HepG2 (cell line): ENCODE results near the gene ZNF660. TPM values are rescaled to one million over a fixed set of nuclear protein-coding genes. Genes with fewer than 3 reads are reported as not detected.

Experiments used
- BRCA1 ChIP-seq: sonication (generic); formaldehyde crosslinking; IDR thresholded peaks from 2 replicates; pipeline ENCODE4 v1.4.0; 2020; ENCODE audit warnings: missing genetic modification reagents
- BRD4 ChIP-seq: sonication (generic); formaldehyde crosslinking; IDR thresholded peaks from 2 replicates; pipeline ENCODE4 v1.4.0; 2020; ENCODE audit warnings: missing genetic modification reagents
- ETV5 ChIP-seq: IDR thresholded peaks from 2 replicates; pipeline ENCODE4 v1.6.1; 2018; ENCODE audit warnings: missing biosample characterization, missing genetic modification reagents, inconsistent platforms, borderline replicate concordance
- MEIS1 ChIP-seq: sonication (generic); formaldehyde crosslinking; IDR thresholded peaks from 2 replicates; pipeline ENCODE4 v1.9.0; 2021; ENCODE audit warnings: mild to moderate bottlenecking, missing genetic modification reagents, moderate library complexity, borderline replicate concordance
- MYC ChIP-seq: sonication (generic); formaldehyde crosslinking; IDR thresholded peaks from 2 replicates; pipeline ENCODE4 v1.9.0; 2021; ENCODE audit warnings: missing genetic modification reagents, borderline replicate concordance
- SOX6 ChIP-seq, 2 experiments: fragments of 450-650 bp in 1 of 2; sonication (generic) in 1 of 2; formaldehyde crosslinking in 1 of 2; IDR thresholded peaks; 2 replicates each; pipeline versions ENCODE4 v1.4.0 to v1.6.1; 2017 to 2020; ENCODE audit warnings: antibody characterized with exemption in 1 of 2, mild to moderate bottlenecking in 1 of 2, missing genetic modification reagents in 1 of 2
- SP2 ChIP-seq: sonication (generic); formaldehyde crosslinking; IDR thresholded peaks from 2 replicates; pipeline ENCODE4 v1.5.1; 2020; ENCODE audit warnings: mild to moderate bottlenecking, missing genetic modification reagents
- SRY ChIP-seq: sonication (generic); formaldehyde crosslinking; IDR thresholded peaks from 2 replicates; pipeline ENCODE4 v1.8.0; 2022; ENCODE audit warnings: mild to moderate bottlenecking, missing genetic modification reagents
- ZNF10 ChIP-seq: sonication (generic); formaldehyde crosslinking; IDR thresholded peaks from 2 replicates; pipeline ENCODE4 v1.4.0; 2020; ENCODE audit warnings: mild to moderate bottlenecking, low read depth, missing genetic modification reagents, borderline replicate concordance
- ZNF605 ChIP-seq: sonication (generic); formaldehyde crosslinking; IDR thresholded peaks from 2 replicates; pipeline ENCODE4 v1.8.0; 2022; ENCODE audit warnings: mild to moderate bottlenecking, missing genetic modification reagents
- ZNF891 ChIP-seq: sonication (generic); formaldehyde crosslinking; IDR thresholded peaks from 2 replicates; pipeline ENCODE4 v1.5.0; 2020; ENCODE audit warnings: mild to moderate bottlenecking, missing genetic modification reagents
- polyA plus RNA-seq, 8 experiments: library from polyadenylated mRNA; depleted of rRNA in 3 of 8; stranded (reverse) in 7 of 8; unstranded in 1 of 8; fragments of >200 nt; fragmentation: Illumina TruSeq in 4 of 8; extraction: Trizol in 4 of 8; gene quantifications; 2 replicates each; pipeline versions ENCODE4 v1.2.1 to v1.2.3, GENCODE V29; 2011 to 2016; ENCODE audit warnings: low read depth in 4 of 8, missing spikeins in 1 of 8, mixed read lengths in 1 of 8; ENCODE audit not compliant: insufficient read depth in 1 of 8
- total RNA-seq, 5 experiments: library from RNA; depleted of rRNA; stranded (reverse); fragments of >200 nt; fragmentation: Illumina TruSeq; extraction: Trizol; gene quantifications; 2 replicates each; pipeline ENCODE4 v1.2.3, GENCODE V29; 2016; ENCODE audit warnings: low read depth in 1 of 5
- TF ChIP-seq, protein P1 (sequence below): sonication (generic); formaldehyde crosslinking; conservative IDR thresholded peaks from 2 replicates; pipeline ENCODE4 v1.8.0; 2022; ENCODE audit warnings: low read depth, missing genetic modification reagents
- TF ChIP-seq, protein P2 (sequence below): sonication (generic); formaldehyde crosslinking; IDR thresholded peaks from 2 replicates; pipeline ENCODE4 v1.4.0; 2020; ENCODE audit warnings: missing genetic modification reagents
- TF ChIP-seq, protein P3 (sequence below): sonication (generic); formaldehyde crosslinking; IDR thresholded peaks from 2 replicates; pipeline ENCODE4 v1.8.0; 2023; ENCODE audit warnings: mild to moderate bottlenecking, missing genetic modification reagents
- TF ChIP-seq, protein P4 (sequence below): sonication (generic); formaldehyde crosslinking; IDR thresholded peaks from 2 replicates; pipeline ENCODE4 v1.4.0; 2020; ENCODE audit warnings: missing genetic modification reagents
- TF ChIP-seq, protein P5 (sequence below): sonication (generic); formaldehyde crosslinking; IDR thresholded peaks from 2 replicates; pipeline ENCODE4 v1.5.1; 2020; ENCODE audit warnings: missing genetic modification reagents, mild to moderate bottlenecking, borderline replicate concordance

ZNF660 gene
- total and polyA plus RNA-seq, 2 of the 13 experiments (the other 11 are each of a cell fraction or from before 2014, with no cell fraction given), result 0.91 to 3.3 TPM

DNA sequence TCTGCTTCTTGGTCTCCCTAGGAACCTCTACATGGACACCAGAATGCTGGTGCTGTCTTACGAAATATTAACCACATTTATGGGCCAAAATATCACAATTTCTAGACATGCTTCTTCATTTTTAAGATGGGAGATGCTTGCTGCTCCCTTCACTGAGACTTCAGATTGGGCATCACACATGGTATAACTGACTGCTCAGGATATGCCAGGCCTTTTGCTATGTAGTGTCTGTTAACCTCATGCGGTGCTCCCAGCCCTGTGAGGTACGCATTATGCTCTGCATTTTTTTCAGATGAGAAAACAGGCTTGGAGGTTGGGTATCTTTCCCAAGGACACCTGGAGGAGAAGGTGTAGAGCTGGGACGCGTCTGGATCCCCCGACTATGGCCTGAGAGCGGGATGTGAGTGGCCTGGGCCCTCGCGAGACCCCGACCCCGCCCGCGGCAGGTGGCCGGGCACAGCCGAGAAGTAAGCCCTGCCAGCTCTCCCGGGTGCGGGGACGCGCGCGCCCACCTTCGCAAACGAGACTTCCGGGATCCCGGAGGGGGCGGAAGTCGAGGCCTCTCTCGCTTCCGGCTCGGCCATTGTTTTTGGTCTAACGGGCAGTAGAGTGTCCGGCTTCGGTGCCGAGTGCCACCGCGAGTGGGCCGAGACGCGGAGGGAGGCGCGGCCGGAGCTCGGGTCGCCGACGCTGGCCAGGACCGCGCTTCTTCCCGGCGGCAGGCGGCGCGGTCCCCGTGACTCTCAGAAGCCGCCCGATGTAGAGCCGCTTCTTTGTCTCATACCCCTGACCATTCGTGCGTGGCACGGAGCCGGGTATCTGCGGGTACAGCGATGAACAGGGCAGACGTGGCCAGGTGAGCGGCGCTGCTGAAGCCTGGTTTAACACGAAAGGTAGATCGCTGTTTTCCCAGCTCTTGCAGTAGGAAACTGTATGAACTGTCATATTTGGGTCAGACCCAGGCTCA lies 29.9 kb upstream of the ZNF660 start, which contains the start of gene ZKSCAN7 (continued):
- TF ChIP-seq BRD4 (CRISPR knock-in tag), result peak; percentile 88
- TF ChIP-seq BRCA1 (CRISPR knock-in tag), result 0 out of 2 replicates have a peak, but pooled peaks have one; percentile 29
- peak; percentile 62; the same call in 1 of the 2 replicates for TF ChIP-seq ETV5
- peak; percentile 30; the same call in 1 of the 2 replicates for TF ChIP-seq SRY
- TF ChIP-seq, protein P1, sequence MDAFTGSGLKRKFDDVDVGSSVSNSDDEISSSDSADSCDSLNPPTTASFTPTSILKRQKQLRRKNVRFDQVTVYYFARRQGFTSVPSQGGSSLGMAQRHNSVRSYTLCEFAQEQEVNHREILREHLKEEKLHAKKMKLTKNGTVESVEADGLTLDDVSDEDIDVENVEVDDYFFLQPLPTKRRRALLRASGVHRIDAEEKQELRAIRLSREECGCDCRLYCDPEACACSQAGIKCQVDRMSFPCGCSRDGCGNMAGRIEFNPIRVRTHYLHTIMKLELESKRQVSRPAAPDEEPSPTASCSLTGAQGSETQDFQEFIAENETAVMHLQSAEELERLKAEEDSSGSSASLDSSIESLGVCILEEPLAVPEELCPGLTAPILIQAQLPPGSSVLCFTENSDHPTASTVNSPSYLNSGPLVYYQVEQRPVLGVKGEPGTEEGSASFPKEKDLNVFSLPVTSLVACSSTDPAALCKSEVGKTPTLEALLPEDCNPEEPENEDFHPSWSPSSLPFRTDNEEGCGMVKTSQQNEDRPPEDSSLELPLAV, result 0 out of 2 replicates have a peak, but pooled peaks have one; percentile 53
- no peak for TF ChIP-seq SOX6 (IDR thresholded peaks at IDR 0.05)
- peak; percentile 27; the same call in 1 of the 2 replicates for TF ChIP-seq SOX6 (CRISPR knock-in tag; IDR thresholded peaks at IDR 0.05)
- TF ChIP-seq MYC (CRISPR knock-in tag), result peak; percentile 40; the same call in 1 of the 2 replicates
- TF ChIP-seq ZNF605 (CRISPR knock-in tag), result peak; percentile 46; the same call in 1 of the 2 replicates
- no peak for TF ChIP-seq ZNF10 (CRISPR knock-in tag)
- no peak for TF ChIP-seq SP2 (CRISPR knock-in tag)
- TF ChIP-seq, protein P2, sequence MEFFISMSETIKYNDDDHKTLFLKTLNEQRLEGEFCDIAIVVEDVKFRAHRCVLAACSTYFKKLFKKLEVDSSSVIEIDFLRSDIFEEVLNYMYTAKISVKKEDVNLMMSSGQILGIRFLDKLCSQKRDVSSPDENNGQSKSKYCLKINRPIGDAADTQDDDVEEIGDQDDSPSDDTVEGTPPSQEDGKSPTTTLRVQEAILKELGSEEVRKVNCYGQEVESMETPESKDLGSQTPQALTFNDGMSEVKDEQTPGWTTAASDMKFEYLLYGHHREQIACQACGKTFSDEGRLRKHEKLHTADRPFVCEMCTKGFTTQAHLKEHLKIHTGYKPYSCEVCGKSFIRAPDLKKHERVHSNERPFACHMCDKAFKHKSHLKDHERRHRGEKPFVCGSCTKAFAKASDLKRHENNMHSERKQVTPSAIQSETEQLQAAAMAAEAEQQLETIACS (CRISPR knock-in tag), result peak; percentile 71
- TF ChIP-seq, protein P3, sequence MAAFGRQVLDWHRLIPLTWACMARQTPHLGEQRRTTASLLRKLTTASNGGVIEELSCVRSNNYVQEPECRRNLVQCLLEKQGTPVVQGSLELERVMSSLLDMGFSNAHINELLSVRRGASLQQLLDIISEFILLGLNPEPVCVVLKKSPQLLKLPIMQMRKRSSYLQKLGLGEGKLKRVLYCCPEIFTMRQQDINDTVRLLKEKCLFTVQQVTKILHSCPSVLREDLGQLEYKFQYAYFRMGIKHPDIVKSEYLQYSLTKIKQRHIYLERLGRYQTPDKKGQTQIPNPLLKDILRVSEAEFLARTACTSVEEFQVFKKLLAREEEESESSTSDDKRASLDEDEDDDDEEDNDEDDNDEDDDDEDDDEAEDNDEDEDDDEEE, result peak; percentile 87
- TF ChIP-seq, protein P4, sequence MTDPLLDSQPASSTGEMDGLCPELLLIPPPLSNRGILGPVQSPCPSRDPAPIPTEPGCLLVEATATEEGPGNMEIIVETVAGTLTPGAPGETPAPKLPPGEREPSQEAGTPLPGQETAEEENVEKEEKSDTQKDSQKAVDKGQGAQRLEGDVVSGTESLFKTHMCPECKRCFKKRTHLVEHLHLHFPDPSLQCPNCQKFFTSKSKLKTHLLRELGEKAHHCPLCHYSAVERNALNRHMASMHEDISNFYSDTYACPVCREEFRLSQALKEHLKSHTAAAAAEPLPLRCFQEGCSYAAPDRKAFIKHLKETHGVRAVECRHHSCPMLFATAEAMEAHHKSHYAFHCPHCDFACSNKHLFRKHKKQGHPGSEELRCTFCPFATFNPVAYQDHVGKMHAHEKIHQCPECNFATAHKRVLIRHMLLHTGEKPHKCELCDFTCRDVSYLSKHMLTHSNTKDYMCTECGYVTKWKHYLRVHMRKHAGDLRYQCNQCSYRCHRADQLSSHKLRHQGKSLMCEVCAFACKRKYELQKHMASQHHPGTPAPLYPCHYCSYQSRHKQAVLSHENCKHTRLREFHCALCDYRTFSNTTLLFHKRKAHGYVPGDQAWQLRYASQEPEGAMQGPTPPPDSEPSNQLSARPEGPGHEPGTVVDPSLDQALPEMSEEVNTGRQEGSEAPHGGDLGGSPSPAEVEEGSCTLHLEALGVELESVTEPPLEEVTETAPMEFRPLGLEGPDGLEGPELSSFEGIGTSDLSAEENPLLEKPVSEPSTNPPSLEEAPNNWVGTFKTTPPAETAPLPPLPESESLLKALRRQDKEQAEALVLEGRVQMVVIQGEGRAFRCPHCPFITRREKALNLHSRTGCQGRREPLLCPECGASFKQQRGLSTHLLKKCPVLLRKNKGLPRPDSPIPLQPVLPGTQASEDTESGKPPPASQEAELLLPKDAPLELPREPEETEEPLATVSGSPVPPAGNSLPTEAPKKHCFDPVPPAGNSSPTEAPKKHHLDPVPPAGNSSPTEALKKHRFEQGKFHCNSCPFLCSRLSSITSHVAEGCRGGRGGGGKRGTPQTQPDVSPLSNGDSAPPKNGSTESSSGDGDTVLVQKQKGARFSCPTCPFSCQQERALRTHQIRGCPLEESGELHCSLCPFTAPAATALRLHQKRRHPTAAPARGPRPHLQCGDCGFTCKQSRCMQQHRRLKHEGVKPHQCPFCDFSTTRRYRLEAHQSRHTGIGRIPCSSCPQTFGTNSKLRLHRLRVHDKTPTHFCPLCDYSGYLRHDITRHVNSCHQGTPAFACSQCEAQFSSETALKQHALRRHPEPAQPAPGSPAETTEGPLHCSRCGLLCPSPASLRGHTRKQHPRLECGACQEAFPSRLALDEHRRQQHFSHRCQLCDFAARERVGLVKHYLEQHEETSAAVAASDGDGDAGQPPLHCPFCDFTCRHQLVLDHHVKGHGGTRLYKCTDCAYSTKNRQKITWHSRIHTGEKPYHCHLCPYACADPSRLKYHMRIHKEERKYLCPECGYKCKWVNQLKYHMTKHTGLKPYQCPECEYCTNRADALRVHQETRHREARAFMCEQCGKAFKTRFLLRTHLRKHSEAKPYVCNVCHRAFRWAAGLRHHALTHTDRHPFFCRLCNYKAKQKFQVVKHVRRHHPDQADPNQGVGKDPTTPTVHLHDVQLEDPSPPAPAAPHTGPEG (CRISPR knock-in tag), result 0 out of 2 replicates have a peak, but pooled peaks have one; percentile 37
- TF ChIP-seq MEIS1 (CRISPR knock-in tag), result no peak
- TF ChIP-seq, protein P5, sequence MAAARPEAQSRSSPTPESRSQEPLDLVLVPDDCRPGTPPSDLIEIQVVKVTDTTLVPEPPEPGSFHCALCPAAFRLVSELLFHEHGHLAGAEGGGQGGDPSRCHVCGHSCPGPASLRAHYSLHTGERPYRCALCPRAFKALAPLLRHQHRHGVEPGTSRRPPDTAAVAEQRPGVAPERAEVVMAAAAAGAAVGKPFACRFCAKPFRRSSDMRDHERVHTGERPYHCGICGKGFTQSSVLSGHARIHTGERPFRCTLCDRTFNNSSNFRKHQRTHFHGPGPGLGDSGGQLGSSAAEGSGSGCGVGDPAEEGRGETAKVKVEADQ (CRISPR knock-in tag), result 0 out of 2 replicates have a peak, but pooled peaks have one; percentile 36
- 0 out of 2 replicates have a peak, but pooled peaks have one; percentile 42 for TF ChIP-seq ZNF891
